HG03039 (cell line): ENCODE data around the gene PALM2AKAP2.

ENCODE experiments used
- ATAC-seq: cut with Tn5 transposase; IDR thresholded peaks from one replicate; pipeline ENCODE4 v1.9.1; 2021; ENCODE audit warnings: mild to moderate bottlenecking, moderate library complexity; ENCODE audit not compliant: unreplicated experiment

Gene PALM2AKAP2

DNA sequence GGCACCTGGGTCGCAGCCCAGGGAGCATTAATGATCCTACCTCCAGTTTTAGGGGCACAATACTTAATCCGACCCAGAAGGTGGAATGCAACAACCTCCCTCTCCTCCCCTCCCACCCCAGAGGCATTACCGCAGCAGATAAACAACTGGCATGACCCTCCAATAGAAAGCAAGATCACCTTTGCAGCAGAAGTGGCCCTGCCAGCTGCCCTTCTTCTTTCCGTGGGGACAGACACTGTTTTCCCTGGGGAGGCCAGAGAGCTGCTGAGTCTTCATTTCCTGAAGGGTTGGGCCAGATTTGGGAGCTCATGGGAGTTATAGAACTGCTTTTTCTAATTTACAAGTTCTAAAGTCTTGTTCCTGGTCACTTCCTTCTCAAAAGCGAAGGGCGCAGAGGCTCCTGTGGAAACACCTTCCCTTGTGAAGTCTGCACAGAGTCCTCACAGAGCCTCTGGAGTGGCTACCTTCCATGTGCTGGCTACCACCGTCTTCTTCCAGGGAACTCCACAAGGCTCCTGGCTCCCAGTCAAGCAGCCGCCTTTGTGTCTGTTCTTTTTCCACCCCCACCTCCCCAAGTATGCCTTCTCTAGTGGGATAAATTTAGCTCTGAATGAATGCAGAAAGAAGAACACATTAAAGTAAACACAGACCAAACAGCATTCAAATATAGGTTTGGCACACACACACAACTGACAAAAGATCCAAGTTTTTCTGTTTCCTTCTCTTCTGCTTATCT, 8.0 kb upstream of the PALM2AKAP2 start:
- no peak for ATAC-seq

DNA sequence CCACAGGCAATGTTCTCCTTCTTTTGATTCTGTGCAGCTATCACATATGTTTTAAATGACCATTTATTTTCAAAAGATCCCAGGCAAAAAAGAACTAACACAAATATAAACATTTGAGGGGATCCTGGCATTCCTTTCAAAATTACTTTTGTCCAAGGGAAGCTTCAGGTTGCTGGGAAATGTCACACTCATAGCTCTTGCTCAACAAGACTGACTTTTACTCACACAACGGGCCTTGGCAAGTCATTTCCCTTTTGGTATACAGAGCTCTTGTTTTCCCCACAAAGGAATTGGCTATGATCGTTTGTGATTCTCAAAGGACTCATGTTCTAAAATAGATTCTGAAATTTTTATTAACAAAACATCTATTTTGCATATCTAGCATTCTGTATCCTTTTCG, 4.5 kb upstream of the PALM2AKAP2 start:
- ATAC-seq = no peak

GRCh38 chr9:109776391-109776790, 3.6 kb upstream of the PALM2AKAP2 start:
- no peak for ATAC-seq

DNA sequence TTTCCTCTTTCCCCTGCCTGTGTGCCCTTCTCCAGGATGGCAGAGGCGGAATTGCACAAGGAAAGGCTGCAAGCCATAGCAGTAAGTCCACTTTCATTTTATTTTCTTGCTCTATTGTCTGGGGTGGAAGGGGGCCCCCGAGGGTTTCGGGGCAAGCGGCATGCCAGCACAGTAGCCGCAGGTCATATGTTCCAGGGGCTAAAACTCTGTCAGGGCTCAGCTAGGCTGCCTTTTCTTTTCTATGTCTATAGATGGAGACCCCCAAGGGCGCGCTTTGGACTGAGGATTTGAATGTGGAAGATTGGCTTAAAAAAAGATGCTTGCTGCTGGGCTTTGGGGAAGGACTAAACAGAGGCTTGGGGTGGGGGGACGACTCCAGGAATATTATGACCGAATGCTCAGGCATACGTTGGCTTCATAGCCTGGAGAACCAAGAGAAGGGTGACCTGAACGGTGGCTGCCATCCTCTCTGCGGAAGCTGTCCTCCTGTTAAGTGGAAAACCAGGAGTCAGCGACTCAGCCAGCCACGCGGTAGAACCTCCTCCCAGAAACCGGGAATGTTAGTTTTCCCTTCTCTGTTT, 545 bp downstream of the PALM2AKAP2 start:
- ATAC-seq = no peak

DNA sequence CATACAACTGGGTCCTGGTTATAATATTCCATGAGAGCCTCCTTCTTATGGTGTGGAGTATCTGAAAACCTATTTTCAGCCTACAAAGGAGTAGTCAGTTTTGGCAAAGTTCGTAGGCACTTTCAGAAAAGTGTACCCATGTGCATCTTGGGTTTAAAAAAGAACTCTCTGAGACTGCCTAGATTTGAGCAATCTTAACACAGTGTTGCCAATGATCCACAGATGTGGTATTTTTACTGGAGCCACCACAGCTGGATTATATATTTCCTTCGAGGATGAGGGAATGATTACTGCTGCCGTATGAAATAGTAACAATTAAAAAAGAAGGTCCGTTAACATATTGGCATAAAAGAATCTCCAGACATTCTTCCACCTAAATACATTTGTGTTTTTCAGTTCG, 1.1 kb downstream of the PALM2AKAP2 start:
- no peak for ATAC-seq

- no peak for ATAC-seq
These were observed 1.7 kb downstream of the PALM2AKAP2 start for GRCh38 chr9:109781541-109782197.

GRCh38 chr9:109787735-109788134, 7.7 kb downstream of the PALM2AKAP2 start:
- no peak for ATAC-seq

DNA sequence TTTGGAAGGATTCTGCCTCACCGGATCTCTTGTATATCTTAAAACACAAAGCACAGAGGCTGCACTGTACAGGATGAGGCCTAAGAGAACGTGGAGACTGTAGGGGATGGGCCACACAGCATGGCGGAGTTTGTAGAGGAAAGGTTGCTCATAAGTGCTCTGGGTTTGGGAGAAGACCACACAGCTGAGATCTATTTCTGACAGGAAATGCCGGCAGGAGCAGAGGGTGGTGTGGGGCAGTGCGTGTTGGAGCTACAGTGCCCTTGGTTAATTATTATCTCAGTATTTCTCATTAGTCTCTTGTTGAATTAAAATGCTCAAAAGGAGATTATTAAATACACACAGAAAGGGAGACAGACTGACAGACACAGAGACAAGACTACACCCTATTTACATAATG, 9.6 kb downstream of the PALM2AKAP2 start:
- ATAC-seq = no peak

- ATAC-seq = no peak
These were observed 10.0 kb downstream of the PALM2AKAP2 start for GRCh38 chr9:109789971-109790370.

- ATAC-seq = no peak
These were observed 11.1 kb downstream of the PALM2AKAP2 start for GRCh38 chr9:109791003-109791677.

- ATAC-seq = no peak
These were observed 11.7 kb downstream of the PALM2AKAP2 start for GRCh38 chr9:109791747-109792146.

- ATAC-seq = no peak
These were observed 13.1 kb downstream of the PALM2AKAP2 start for GRCh38 chr9:109792951-109793546.

- ATAC-seq = no peak
These were observed 13.9 kb downstream of the PALM2AKAP2 start for GRCh38 chr9:109793921-109794320.

DNA sequence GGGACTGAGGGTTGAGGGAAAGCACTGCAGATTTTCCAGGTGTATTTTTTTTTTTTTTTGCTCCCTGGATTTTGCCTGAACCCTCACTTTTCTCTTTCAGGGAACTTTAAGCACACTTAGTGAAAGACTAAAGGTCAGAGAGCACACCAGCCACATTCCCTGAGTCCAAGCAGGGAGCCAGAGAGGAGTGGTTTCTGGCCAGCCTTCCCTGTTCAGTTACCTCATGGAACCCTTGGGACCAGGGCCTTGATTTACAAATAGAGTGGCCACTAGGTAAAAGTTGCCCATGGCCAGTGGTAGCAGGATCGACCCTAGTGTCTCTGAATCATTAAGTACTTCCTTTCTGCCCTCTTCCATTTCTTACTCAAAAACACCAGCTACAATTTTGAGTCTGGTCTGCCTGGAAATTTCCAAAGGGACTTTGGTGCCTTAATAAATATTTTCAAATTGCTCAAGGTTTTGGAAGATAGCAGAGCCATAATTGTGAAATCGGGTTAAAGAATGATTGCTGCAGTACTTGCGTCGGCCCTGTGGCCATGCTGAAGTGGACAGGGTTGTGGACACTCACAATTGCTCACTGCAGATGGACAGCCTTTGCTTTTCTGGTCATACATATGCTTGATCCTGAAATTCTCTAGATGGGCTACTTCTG, 14.5 kb downstream of the PALM2AKAP2 start:
- ATAC-seq = no peak

DNA sequence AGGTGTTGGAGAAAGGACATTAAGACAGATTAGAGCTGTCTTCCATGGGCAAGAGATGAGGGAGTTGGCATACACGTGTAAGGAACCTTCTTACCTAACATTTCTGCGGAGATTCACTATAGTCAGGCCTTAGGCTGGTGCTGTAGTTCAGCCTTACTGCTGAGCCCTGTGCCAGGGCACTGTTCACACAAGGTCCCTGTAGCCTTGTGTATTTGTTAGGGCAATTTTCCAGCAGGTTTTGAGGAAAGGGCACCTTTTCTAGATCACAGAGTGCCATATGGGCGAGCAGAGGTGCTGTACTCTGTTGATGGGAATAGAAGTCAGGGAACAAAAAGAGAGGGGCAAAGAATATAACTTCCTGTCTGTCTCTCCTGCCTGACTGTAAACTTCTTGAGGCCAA, 15.6 kb downstream of the PALM2AKAP2 start:
- no peak for ATAC-seq

DNA sequence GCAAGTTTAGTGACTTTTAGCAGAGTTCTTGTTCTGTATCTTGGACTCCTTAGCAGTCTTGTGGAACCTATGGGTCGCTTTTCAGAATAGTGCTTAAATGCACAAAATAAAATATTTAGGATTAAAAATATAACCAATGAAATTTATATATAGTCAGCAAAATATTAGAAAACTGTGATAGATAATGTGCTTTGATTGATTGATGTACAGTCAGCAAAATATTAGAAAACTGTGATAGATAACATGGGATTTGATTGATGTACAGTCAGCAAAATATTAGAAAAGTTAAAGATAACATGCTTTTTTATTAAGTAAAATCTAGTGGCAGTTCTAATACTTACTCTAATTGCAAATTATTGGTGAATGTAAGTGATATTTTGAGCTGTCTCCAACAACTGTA, 16.1 kb downstream of the PALM2AKAP2 start:
- ATAC-seq = no peak

DNA sequence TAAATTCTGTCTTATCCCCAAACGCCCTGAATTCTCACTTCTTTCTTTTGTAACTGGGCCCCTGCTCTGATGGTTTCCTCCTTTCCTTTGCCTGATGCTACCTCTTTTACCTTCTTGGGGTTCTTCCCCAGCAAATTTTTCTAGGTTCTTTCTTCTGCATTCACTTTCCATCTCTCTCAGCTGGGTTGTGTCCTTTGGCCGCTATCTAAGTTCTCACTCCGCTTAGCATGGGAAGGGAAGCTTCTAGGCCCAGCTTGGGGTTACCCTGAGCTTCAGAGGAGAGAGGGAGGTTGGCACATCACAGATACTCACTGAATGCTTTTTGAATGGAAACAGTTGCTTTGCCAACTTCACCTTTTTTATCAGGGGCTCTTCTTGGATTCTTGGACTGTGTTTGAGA, 17.0 kb downstream of the PALM2AKAP2 start:
- ATAC-seq = no peak

- ATAC-seq = no peak
These were observed 17.5 kb downstream of the PALM2AKAP2 start for GRCh38 chr9:109797509-109797908.

DNA sequence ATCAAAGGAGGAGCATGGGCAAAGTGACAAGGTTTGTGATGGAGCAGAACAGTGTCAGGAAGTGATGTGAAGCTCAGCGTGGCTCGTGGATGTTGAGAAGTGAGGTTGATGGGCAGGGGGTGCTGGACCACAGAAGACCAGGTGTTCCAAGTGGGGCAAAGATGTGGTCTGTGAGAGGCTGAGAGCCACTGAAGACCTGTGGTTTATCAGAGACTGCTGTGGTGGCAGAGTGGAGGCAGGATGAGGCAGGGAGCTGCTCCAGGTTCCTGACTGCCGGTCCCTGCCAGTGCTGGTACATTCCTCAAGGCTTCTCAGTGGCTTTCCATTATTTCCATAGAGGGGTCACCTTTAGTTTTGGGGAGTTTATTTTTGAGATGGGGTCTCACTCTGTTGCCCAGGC, 19.1 kb downstream of the PALM2AKAP2 start:
- no peak for ATAC-seq

DNA sequence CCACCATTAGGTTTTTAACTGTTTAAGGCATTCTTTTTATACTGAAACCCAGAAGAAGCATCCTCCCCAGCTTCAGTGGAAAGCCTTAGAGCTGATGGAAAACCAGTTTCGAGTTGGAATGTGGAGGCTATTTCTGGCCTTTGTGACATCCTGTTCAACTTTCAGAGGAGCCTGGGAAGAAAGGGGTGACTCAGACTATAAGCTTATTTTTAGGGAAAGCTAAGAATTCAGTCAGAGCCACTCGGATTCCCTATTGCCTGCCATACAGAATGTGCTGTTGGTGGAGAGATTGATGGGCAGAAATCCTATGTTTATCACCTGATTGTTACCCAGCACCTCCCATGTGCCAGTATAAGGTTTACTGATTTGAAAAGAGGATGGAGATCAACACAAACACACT, 19.8 kb downstream of the PALM2AKAP2 start:
- ATAC-seq = no peak

- ATAC-seq = no peak
These were observed 21.5 kb downstream of the PALM2AKAP2 start for GRCh38 chr9:109801484-109801883.
